H9 (cell line): ENCODE data around the gene EPB41L1. TPM values are rescaled to one million over a fixed set of nuclear protein-coding genes. Genes with fewer than 3 reads are reported as not detected.
A peak's percentile ranks its signal among the peaks of the same experiment; 100 is the strongest.

Experiments
- DNase-seq: peaks from one replicate; pipeline ENCODE4 v3.0.0-alpha.2; 2017
- H2AFZ ChIP-seq: one replicate; pipeline ENCODE4 v1.6.1; 2013; ENCODE audit warnings: mild to moderate bottlenecking, low read length, control low read depth, moderate library complexity
- H2AK5ac ChIP-seq: 2 replicates; pipeline ENCODE4 v1.6.1; 2013; ENCODE audit warnings: low read length, control low read depth, mixed read lengths; ENCODE audit not compliant: insufficient read length
- H2BK120ac ChIP-seq: one replicate; pipeline ENCODE4 v1.6.1; 2013; ENCODE audit warnings: low read depth, mild to moderate bottlenecking, low read length, control low read depth, inconsistent platforms; ENCODE audit not compliant: poor library complexity, severe bottlenecking
- H2BK12ac ChIP-seq: 2 replicates; pipeline ENCODE4 v1.6.1; 2013; ENCODE audit warnings: low read length, control low read depth, mixed read lengths, low read depth; ENCODE audit not compliant: insufficient read length
- H2BK15ac ChIP-seq: 2 replicates; pipeline ENCODE4 v1.6.1; 2013; ENCODE audit warnings: low read depth, low read length, control low read depth
- H2BK20ac ChIP-seq: one replicate; pipeline ENCODE4 v1.6.1; 2013; ENCODE audit warnings: low read depth, mild to moderate bottlenecking, low read length, control low read depth, inconsistent platforms; ENCODE audit not compliant: poor library complexity, severe bottlenecking
- H2BK5ac ChIP-seq: 2 replicates; pipeline ENCODE4 v1.6.1; 2013; ENCODE audit warnings: low read length, control low read depth, mixed read lengths; ENCODE audit not compliant: insufficient read length
- H3K14ac ChIP-seq: 2 replicates; pipeline ENCODE4 v1.6.1; 2013; ENCODE audit warnings: low read length, control low read depth; ENCODE audit not compliant: insufficient read depth
- H3K18ac ChIP-seq: 2 replicates; pipeline ENCODE4 v1.6.1; 2013; ENCODE audit warnings: low read depth, mild to moderate bottlenecking, mixed read lengths, low read length, control low read depth; ENCODE audit not compliant: insufficient read length
- H3K23ac ChIP-seq: 2 replicates; pipeline ENCODE4 v1.6.1; 2013; ENCODE audit warnings: low read length, control low read depth, mixed read lengths, low read depth; ENCODE audit not compliant: insufficient read length
- H3K23me2 ChIP-seq: 2 replicates; pipeline ENCODE4 v1.6.1; 2013; ENCODE audit warnings: low read depth, mild to moderate bottlenecking, mixed read lengths, low read length, control low read depth; ENCODE audit not compliant: insufficient read length, poor library complexity, severe bottlenecking
- H3K27ac ChIP-seq: 2 replicates; pipeline ENCODE4 v1.5.1; 2013; ENCODE audit warnings: low read length, control low read depth, mixed read lengths, low read depth; ENCODE audit not compliant: insufficient read length
- H3K27me3 ChIP-seq: 2 replicates; pipeline ENCODE4 v1.6.1; 2013; ENCODE audit warnings: low read length, control low read depth, inconsistent platforms; ENCODE audit not compliant: insufficient read depth
- H3K4ac ChIP-seq: 2 replicates; pipeline ENCODE4 v1.6.1; 2013; ENCODE audit warnings: low read depth, mild to moderate bottlenecking, control low read depth, inconsistent platforms, low read length, moderate library complexity
- H3K4me1 ChIP-seq: 2 replicates; pipeline ENCODE4 v1.6.1; 2013; ENCODE audit warnings: low read length, control low read depth, inconsistent platforms; ENCODE audit not compliant: insufficient read depth
- H3K4me2 ChIP-seq: 2 replicates; pipeline ENCODE4 v1.6.1; 2013; ENCODE audit warnings: low read length, control low read depth, mixed read lengths; ENCODE audit not compliant: insufficient read length, insufficient read depth
- H3K56ac ChIP-seq: 2 replicates; pipeline ENCODE4 v1.6.1; 2013; ENCODE audit warnings: low read depth, mild to moderate bottlenecking, mixed read lengths, low read length, control low read depth; ENCODE audit not compliant: insufficient read length
- H3K79me1 ChIP-seq: 2 replicates; pipeline ENCODE4 v1.6.1; 2013; ENCODE audit warnings: low read depth, mild to moderate bottlenecking, moderate library complexity, low read length, control low read depth, inconsistent platforms; ENCODE audit not compliant: insufficient read depth, poor library complexity, severe bottlenecking
- H3K79me2 ChIP-seq: 2 replicates; pipeline ENCODE4 v1.6.1; 2013; ENCODE audit warnings: low read length, control low read depth, inconsistent platforms; ENCODE audit not compliant: insufficient read depth
- H3K9ac ChIP-seq: 2 replicates; pipeline ENCODE4 v1.6.1; 2013; ENCODE audit warnings: low read length, control low read depth, mixed read lengths; ENCODE audit not compliant: insufficient read length; ENCODE audit errors: extremely low read depth
- H3K9me3 ChIP-seq: one replicate; pipeline ENCODE4 v1.6.1; 2013; ENCODE audit warnings: low read depth, low read length, inconsistent platforms; ENCODE audit not compliant: control insufficient read depth
- H3T11ph ChIP-seq: one replicate; pipeline ENCODE4 v1.6.1; 2013; ENCODE audit warnings: mild to moderate bottlenecking, low read length, control low read depth, inconsistent platforms
- H4K20me1 ChIP-seq: one replicate; pipeline ENCODE4 v1.6.1; 2013; ENCODE audit not compliant: control insufficient read depth, insufficient read length, insufficient read depth
- H4K5ac ChIP-seq: 2 replicates; pipeline ENCODE4 v1.6.1; 2013; ENCODE audit warnings: low read depth, mild to moderate bottlenecking, mixed read lengths, low read length, control low read depth; ENCODE audit not compliant: insufficient read length
- H4K8ac ChIP-seq: replicated peaks from 2 replicates; pipeline ENCODE4 v1.6.1; 2013; ENCODE audit warnings: low read length, control low read depth, mixed read lengths, low read depth; ENCODE audit not compliant: insufficient read length
- H4K91ac ChIP-seq: 2 replicates; pipeline ENCODE4 v1.6.1; 2013; ENCODE audit warnings: low read depth, mild to moderate bottlenecking, moderate library complexity, mixed read lengths, low read length, control low read depth; ENCODE audit not compliant: insufficient read length
- H3K27ac Mint-ChIP-seq, 3 experiments: 2 replicates in 2 of 3; 3 replicates in 1 of 3; pipeline ENCODE4 v1.8.0; 2020 to 2021; ENCODE audit warnings: mixed read lengths in 3 of 3, mild to moderate bottlenecking in 1 of 3, moderate library complexity in 1 of 3
- H3K27me3 Mint-ChIP-seq: 2 replicates; pipeline ENCODE4 v1.8.0; 2021; ENCODE audit warnings: low read depth, mild to moderate bottlenecking, moderate library complexity, mixed read lengths
- H3K36me3 Mint-ChIP-seq, 3 experiments: 2 replicates in 2 of 3; 3 replicates in 1 of 3; pipeline ENCODE4 v1.8.0; 2020 to 2021; ENCODE audit warnings: low read depth in 3 of 3, mixed read lengths in 3 of 3; ENCODE audit not compliant: insufficient read depth in 1 of 3
- H3K4me1 Mint-ChIP-seq, 2 experiments: 2 replicates each; pipeline ENCODE4 v1.8.0; 2020; ENCODE audit warnings: mixed read lengths in 2 of 2
- H3K4me3 Mint-ChIP-seq, 2 experiments: 2 replicates in 1 of 2; 3 replicates in 1 of 2; pipeline ENCODE4 v1.8.0; 2020 to 2021; ENCODE audit warnings: mild to moderate bottlenecking in 2 of 2, mixed read lengths in 2 of 2, moderate library complexity in 1 of 2
- H3K9me3 Mint-ChIP-seq, 2 experiments: 2 replicates in 1 of 2; 3 replicates in 1 of 2; pipeline ENCODE4 v1.8.0; 2020; ENCODE audit warnings: mild to moderate bottlenecking in 2 of 2, mixed read lengths in 2 of 2, moderate library complexity in 1 of 2
- WGBS: extraction: QIAGEN DNeasy Blood & Tissue Kit; methylation state at CpG from one replicate; pipeline ENCODE4 v1.1.7; 2013; ENCODE audit warnings: missing lambda C conversion rate, low lambda C conversion rate, mixed read lengths; ENCODE audit not compliant: insufficient read length; ENCODE audit errors: extremely low coverage; 5-methylcytosine and 5-hydroxymethylcytosine counted together
- total RNA-seq: library from RNA; stranded (reverse); gene quantifications from 2 replicates; pipeline ENCODE4 v1.2.1, GENCODE V29; 2021
- TF ChIP-seq, protein P1 (sequence below): fragments of 200-600 bp; sonication (generic); conservative IDR thresholded peaks from 3 replicates; pipeline ENCODE4 v1.8.0; 2021; ENCODE audit warnings: antibody characterized with exemption, mild to moderate bottlenecking

EPB41L1 gene
- total RNA-seq, 1 experiment from 2014 or later, result 31.1 TPM

- no peak overlapping the region for H2BK120ac ChIP-seq
- no peak overlapping the region for H3K14ac ChIP-seq
- no peak overlapping the region for H3K9ac ChIP-seq
- H3T11ph ChIP-seq, result no peak overlapping the region
- H3K27ac ChIP-seq, result no peak overlapping the region
- H3K27ac Mint-ChIP-seq, result no peak overlapping the region
- H3K18ac ChIP-seq, result no peak overlapping the region
- peaks cover 10% of the 10 kb centered on the region for H3K23me2 ChIP-seq
- H3K4me1 Mint-ChIP-seq, result peaks cover 17 to 27% of the 10 kb centered on the region in 2 experiments
- TF ChIP-seq, protein P1, sequence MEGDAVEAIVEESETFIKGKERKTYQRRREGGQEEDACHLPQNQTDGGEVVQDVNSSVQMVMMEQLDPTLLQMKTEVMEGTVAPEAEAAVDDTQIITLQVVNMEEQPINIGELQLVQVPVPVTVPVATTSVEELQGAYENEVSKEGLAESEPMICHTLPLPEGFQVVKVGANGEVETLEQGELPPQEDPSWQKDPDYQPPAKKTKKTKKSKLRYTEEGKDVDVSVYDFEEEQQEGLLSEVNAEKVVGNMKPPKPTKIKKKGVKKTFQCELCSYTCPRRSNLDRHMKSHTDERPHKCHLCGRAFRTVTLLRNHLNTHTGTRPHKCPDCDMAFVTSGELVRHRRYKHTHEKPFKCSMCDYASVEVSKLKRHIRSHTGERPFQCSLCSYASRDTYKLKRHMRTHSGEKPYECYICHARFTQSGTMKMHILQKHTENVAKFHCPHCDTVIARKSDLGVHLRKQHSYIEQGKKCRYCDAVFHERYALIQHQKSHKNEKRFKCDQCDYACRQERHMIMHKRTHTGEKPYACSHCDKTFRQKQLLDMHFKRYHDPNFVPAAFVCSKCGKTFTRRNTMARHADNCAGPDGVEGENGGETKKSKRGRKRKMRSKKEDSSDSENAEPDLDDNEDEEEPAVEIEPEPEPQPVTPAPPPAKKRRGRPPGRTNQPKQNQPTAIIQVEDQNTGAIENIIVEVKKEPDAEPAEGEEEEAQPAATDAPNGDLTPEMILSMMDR, result no peak
- H2BK12ac ChIP-seq, result no peak overlapping the region
- H2AK5ac ChIP-seq, result no peak overlapping the region
- no CpG with 5 or more reads among the region's 1 CpG for WGBS
- peak overlapping the region in 1 of 2 experiments; percentile 28; a peak in 1 of 5 replicates for H3K4me3 Mint-ChIP-seq
- H3K27me3 ChIP-seq, result no peaks in the 10 kb centered on the region; the same call in 1 of the 2 replicates
- no peaks in the 10 kb centered on the region; the same call in 1 of the 2 replicates for H3K4me1 ChIP-seq
- H4K5ac ChIP-seq, result no peak overlapping the region
- H2BK5ac ChIP-seq, result no peak overlapping the region
- H2BK15ac ChIP-seq, result no peak overlapping the region
- H3K79me2 ChIP-seq, result no peaks in the 10 kb centered on the region
- no peaks in the 10 kb centered on the region for H3K9me3 ChIP-seq
- no peaks in the 10 kb centered on the region for H3K79me1 ChIP-seq
- no peak overlapping the region for H2AFZ ChIP-seq
- no peak overlapping the region for H3K56ac ChIP-seq
- no peak overlapping the region for H3K23ac ChIP-seq
- H3K36me3 Mint-ChIP-seq, result no peaks in the 10 kb centered on the region
- H4K20me1 ChIP-seq, result no peaks in the 10 kb centered on the region
- H3K9me3 Mint-ChIP-seq, result no peaks in the 10 kb centered on the region
- DNase-seq, result no peak
- peaks cover 29% of the 10 kb centered on the region for H3K27me3 Mint-ChIP-seq
- no peak overlapping the region for H3K4ac ChIP-seq
- no peak overlapping the region for H4K91ac ChIP-seq
- H4K8ac ChIP-seq, result no peak overlapping the region
- H3K4me2 ChIP-seq, result no peak overlapping the region
- H2BK20ac ChIP-seq, result no peak overlapping the region
Observed at GRCh38 chr20:36157610-36158009, 3.1 kb downstream of the EPB41L1 start.
